BE2C (cell line): ENCODE measurements around the gene IQSEC1.

Source experiments
- DNase-seq: peaks from one replicate; pipeline ENCODE4 v3.0.0-alpha.2; 2020
- H3K27me3 ChIP-seq: fragments of 250-450 bp; sonication (Bioruptor Pico); 2 replicates; pipeline ENCODE4 v1.5.1; 2020; ENCODE audit warnings: mild to moderate bottlenecking
- H3K36me3 ChIP-seq: fragments of 250-450 bp; sonication (Bioruptor Pico); 2 replicates; pipeline ENCODE4 v1.5.1; 2020; ENCODE audit warnings: mild to moderate bottlenecking
- H3K4me1 ChIP-seq: fragments of 250-450 bp; sonication (Bioruptor Pico); 2 replicates; pipeline ENCODE4 v1.5.1; 2020
- H3K4me3 ChIP-seq: 2 replicates; pipeline ENCODE4 v1.5.1; 2011; ENCODE audit warnings: low read depth, low read length
- H3K9me3 ChIP-seq: fragments of 250-450 bp; sonication (Bioruptor Pico); 2 replicates; pipeline ENCODE4 v1.5.1; 2020
- CTCF ChIP-seq: IDR thresholded peaks from 2 replicates; pipeline ENCODE4 v1.5.1; 2012; ENCODE audit warnings: mild to moderate bottlenecking, low read depth, low read length

The IQSEC1 gene

GRCh38 chr3:13088028-13089006 is 15.1 kb upstream of the IQSEC1 start:
- DNase-seq: no peak
- H3K4me1 ChIP-seq: no peaks in the 10 kb centered on the region

GRCh38 chr3:13087320-13087990 is 14.2 kb upstream of the IQSEC1 start:
- Histone ChIP-seq H3K36me3 (no peaks in the 10 kb centered on the region), H3K4me3 (no peak overlapping the region), H3K27me3 (no peaks in the 10 kb centered on the region), H3K9me3 (no peaks in the 10 kb centered on the region), H3K4me1 (no peaks in the 10 kb centered on the region)
- no peak for DNase-seq
- no peak for TF ChIP-seq CTCF

More at GRCh38 chr3:13088028-13089006, 15.1 kb upstream of the IQSEC1 start:
- no peaks in the 10 kb centered on the region for H3K27me3 ChIP-seq
- no peak for TF ChIP-seq CTCF
- no peak overlapping the region for H3K4me3 ChIP-seq
- H3K9me3 ChIP-seq: no peaks in the 10 kb centered on the region
- H3K36me3 ChIP-seq: no peaks in the 10 kb centered on the region

GRCh38 chr3:13086531-13086981 is 13.3 kb upstream of the IQSEC1 start:
- no peaks in the 10 kb centered on the region for H3K36me3 ChIP-seq
- TF ChIP-seq CTCF: no peak
- DNase-seq: no peak
- H3K27me3 ChIP-seq: no peaks in the 10 kb centered on the region
- H3K9me3 ChIP-seq: no peaks in the 10 kb centered on the region
- no peak overlapping the region for H3K4me3 ChIP-seq
- H3K4me1 ChIP-seq: no peaks in the 10 kb centered on the region

GRCh38 chr3:13085846-13086179 is 12.6 kb upstream of the IQSEC1 start:
- H3K36me3 ChIP-seq: no peaks in the 10 kb centered on the region
- no peak for DNase-seq
- H3K4me3 ChIP-seq: no peak overlapping the region
- TF ChIP-seq CTCF: no peak
- no peaks in the 10 kb centered on the region for H3K4me1 ChIP-seq
- no peaks in the 10 kb centered on the region for H3K27me3 ChIP-seq
- no peaks in the 10 kb centered on the region for H3K9me3 ChIP-seq

- TF ChIP-seq CTCF: no peak
- H3K27me3 ChIP-seq: no peaks in the 10 kb centered on the region
- H3K36me3 ChIP-seq: no peaks in the 10 kb centered on the region
- no peak for DNase-seq
- H3K4me1 ChIP-seq: no peaks in the 10 kb centered on the region
- H3K9me3 ChIP-seq: no peaks in the 10 kb centered on the region
- no peak overlapping the region for H3K4me3 ChIP-seq
Observed at GRCh38 chr3:13085081-13085845, 12.0 kb upstream of the IQSEC1 start.
